Measurements from ENCODE around the gene MAPK8IP3. TPM values are rescaled to one million over a fixed set of nuclear protein-coding genes. Genes with fewer than 3 reads are reported as not detected.
A peak's percentile ranks its signal among the peaks of the same experiment; 100 is the strongest.

Gene MAPK8IP3
- total and polyA plus RNA-seq, 9 of the 15 experiments (the other 6 are each of a cell fraction or from before 2014, with no cell fraction given), result 0.17 to 58.7 (median 16.7) TPM

DNA sequence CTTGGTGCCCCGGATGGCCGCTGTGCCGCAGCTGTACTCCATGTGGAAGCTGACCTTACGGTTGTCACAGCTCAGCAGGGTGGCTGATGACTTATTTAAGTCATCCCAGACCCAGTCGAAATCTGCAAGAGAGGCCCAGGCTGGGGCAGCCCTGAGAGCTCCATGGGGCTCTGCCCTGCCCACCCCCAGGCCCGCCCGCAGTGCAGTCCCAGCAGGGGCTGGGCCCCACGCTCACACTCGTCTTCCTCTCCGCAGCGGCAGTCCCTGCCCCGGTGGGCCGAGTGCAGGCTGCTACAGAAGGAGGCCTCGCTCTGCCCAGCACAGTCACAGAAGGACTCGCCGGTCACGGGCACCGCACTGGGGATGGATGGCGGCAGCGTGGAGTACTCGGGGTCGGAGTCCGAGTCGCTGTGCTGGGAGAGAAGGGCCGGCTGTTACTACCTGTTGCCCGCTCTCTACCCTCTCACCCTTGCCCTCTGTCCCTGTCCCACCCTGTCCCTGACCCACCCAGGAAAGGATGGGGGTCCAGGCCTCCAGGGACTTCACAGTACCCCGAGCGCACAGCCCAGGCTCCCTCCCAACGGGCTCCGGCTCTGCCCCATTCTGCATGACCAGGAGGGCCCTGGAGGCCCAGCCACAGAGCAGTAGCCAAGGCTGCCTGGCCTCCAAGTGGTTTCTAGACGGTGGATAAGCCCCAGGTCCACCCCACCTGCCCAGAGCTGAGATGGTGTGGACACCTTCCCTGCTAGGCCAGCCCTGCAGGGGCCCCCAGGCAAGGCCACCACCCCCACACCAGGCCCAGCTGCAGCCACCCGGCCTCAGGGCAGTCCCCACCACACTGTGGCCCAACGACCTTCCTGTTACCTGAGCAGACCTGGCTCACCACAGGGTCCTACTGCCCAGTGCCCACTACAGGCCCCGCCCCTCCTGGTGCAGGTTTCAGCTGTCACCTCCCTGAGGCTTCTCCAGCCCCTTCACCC lies 72.5 kb downstream of the MAPK8IP3 start:
- ATAC-seq, result no peak
- H3K9me1 ChIP-seq (ENCODE audit: control insufficient read depth, insufficient read depth, low read length), result peaks cover 2% of the 10 kb centered on the region
- H4K20me1 ChIP-seq (replicated peaks; ENCODE audit: control insufficient read depth, insufficient read depth, low read length), result peaks cover 3% of the 10 kb centered on the region; the same call in 1 of the 2 replicates
- in situ Hi-C loops (cut with MboI), result no loop called here
- FAIRE-seq, result no peak
- H3K4me2 ChIP-seq (ENCODE audit: insufficient read depth, low read length), result no peak overlapping the region
- BruUV-seq (replicated peaks), result TSS peak; percentile 23
- no peak overlapping the region for H3K27ac ChIP-seq (ENCODE audit: extremely low read depth, low read depth, low read length)
- H3K4me1 ChIP-seq (replicated peaks in 1 of 2; ENCODE audit: control insufficient read depth in 2 of 2, insufficient read depth in 2 of 2, low read length in 2 of 2), result peaks cover 9 to 89% of the 10 kb centered on the region in 2 experiments; a peak in 4 of 5 replicates
- no peaks in the 10 kb centered on the region for H3K27me3 ChIP-seq (ENCODE audit: control insufficient read depth in 2 of 2, insufficient read depth in 2 of 2, low read length in 2 of 2)
- intact Hi-C loops (cut with micrococcal nuclease), result no loop called here
- WGBS (ENCODE audit: insufficient coverage, low coverage, missing lambda C conversion rate), result 74% methylated on average over 26 of the region's 34 CpGs
- peak overlapping the region in 1 of 2 experiments; percentile 84; a peak in 2 of 4 replicates for H3K9ac ChIP-seq (ENCODE audit: insufficient read depth in 1 of 2, low read depth in 2 of 2, low read length in 2 of 2)
- peaks cover 32% of the 10 kb centered on the region for H3K79me2 ChIP-seq (ENCODE audit: control insufficient read depth, insufficient read depth, low read length)
- no peak overlapping the region for H2AFZ ChIP-seq (ENCODE audit: low read depth, low read length)
- no peak for DNase-seq (ENCODE audit: extremely low read depth in 1 of 4, low spot score in 3 of 4)
- H3K4me3 ChIP-seq, result no peak overlapping the region
- H3K9me3 ChIP-seq (replicated peaks; ENCODE audit: control insufficient read depth, insufficient read depth, low read depth, low read length), result no peaks in the 10 kb centered on the region
- ChIA-PET CTCF (ENCODE audit: low intra/inter-chr PET ratio) (no interaction called here), POLR2A (interaction anchor here (0.6 to 1.4 kb wide), 7 partner anchors 8 to 1343 kb away, joined by 3 to 8 read pairs (median 3); partner anchors contain the start of genes ECI1, MSRB1 and RPS2)
- H3K36me3 ChIP-seq (ENCODE audit: control insufficient read depth, insufficient read depth, low read length), result peaks cover 52% of the 10 kb centered on the region; the same call in 2 of the 3 replicates
- TF ChIP-seq CEBPG (CRISPR knock-in tag; IDR thresholded peaks at IDR 0.05) (no peak), CEBPG (tag; conservative IDR thresholded peaks at IDR 0.05 in 1 of 2, IDR thresholded peaks at IDR 0.05 in 1 of 2) (no peak), RAD51 (IDR thresholded peaks at IDR 0.05; ENCODE audit: borderline replicate concordance, low read depth) (no peak), LCOR (CRISPR knock-in tag; IDR thresholded peaks at IDR 0.05) (no peak), TAF15 (IDR thresholded peaks at IDR 0.05; ENCODE audit: low read depth, low read length) (peak; percentile 75; the same call in 1 of the 2 replicates), POLR2B (IDR thresholded peaks at IDR 0.05; ENCODE audit: low read depth, partially characterized antibody) (peak; percentile 20), POLR2AphosphoS2 (IDR thresholded peaks at IDR 0.05; ENCODE audit: low read length) (peak; percentile 45; the same call in 1 of the 2 replicates), NRF1 (conservative IDR thresholded peaks at IDR 0.05 in 1 of 2, IDR thresholded peaks at IDR 0.05 in 1 of 2) (no peak), RBM22 (IDR thresholded peaks at IDR 0.05; ENCODE audit: low read depth, low read length, poor library complexity, severe bottlenecking) (peak; percentile 53), ZNF174 (CRISPR knock-in tag; IDR thresholded peaks at IDR 0.05) (no peak), KDM2B (CRISPR knock-in tag; IDR thresholded peaks at IDR 0.05) (no peak), RBM15 (IDR thresholded peaks at IDR 0.05; ENCODE audit: insufficient read depth, low read length) (no peak), ZNF699 (CRISPR knock-in tag; IDR thresholded peaks at IDR 0.05; ENCODE audit: insufficient replicate concordance) (no peak), EP400 (IDR thresholded peaks at IDR 0.05) (no peak), MAZ (CRISPR knock-in tag; conservative IDR thresholded peaks at IDR 0.05 in 1 of 2, IDR thresholded peaks at IDR 0.05 in 1 of 2) (no peak), POLR2G (IDR thresholded peaks at IDR 0.05; ENCODE audit: low read depth, low read length) (peak; percentile 73), SUPT5H (IDR thresholded peaks at IDR 0.05) (0 out of 2 replicates have a peak, but pooled peaks have one; percentile 20), PCBP1 (IDR thresholded peaks at IDR 0.05; ENCODE audit: low read depth, low read length, poor library complexity, severe bottlenecking) (peak; percentile 15), RBFOX2 (IDR thresholded peaks at IDR 0.05; ENCODE audit: low read depth, low read length) (peak; percentile 43), PTBP1 (IDR thresholded peaks at IDR 0.05; ENCODE audit: low read depth, low read length) (0 out of 2 replicates have a peak, but pooled peaks have one; percentile 77), CEBPB (tag; IDR thresholded peaks at IDR 0.05) (no peak)
- TF ChIP-seq, protein P1, sequence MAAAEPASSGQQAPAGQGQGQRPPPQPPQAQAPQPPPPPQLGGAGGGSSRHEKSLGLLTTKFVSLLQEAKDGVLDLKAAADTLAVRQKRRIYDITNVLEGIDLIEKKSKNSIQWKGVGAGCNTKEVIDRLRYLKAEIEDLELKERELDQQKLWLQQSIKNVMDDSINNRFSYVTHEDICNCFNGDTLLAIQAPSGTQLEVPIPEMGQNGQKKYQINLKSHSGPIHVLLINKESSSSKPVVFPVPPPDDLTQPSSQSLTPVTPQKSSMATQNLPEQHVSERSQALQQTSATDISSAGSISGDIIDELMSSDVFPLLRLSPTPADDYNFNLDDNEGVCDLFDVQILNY (CRISPR knock-in tag; IDR thresholded peaks at IDR 0.05), result no peak
